ENCODE results near the gene DUS1L.

GRCh38 chr17:82077617-82078358 is 12.2 kb upstream of the DUS1L start:
- TF ChIP-seq, protein P1, sequence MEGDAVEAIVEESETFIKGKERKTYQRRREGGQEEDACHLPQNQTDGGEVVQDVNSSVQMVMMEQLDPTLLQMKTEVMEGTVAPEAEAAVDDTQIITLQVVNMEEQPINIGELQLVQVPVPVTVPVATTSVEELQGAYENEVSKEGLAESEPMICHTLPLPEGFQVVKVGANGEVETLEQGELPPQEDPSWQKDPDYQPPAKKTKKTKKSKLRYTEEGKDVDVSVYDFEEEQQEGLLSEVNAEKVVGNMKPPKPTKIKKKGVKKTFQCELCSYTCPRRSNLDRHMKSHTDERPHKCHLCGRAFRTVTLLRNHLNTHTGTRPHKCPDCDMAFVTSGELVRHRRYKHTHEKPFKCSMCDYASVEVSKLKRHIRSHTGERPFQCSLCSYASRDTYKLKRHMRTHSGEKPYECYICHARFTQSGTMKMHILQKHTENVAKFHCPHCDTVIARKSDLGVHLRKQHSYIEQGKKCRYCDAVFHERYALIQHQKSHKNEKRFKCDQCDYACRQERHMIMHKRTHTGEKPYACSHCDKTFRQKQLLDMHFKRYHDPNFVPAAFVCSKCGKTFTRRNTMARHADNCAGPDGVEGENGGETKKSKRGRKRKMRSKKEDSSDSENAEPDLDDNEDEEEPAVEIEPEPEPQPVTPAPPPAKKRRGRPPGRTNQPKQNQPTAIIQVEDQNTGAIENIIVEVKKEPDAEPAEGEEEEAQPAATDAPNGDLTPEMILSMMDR (conservative IDR thresholded peaks at IDR 0.05 in 1 of 2, IDR thresholded peaks at IDR 0.05 in 1 of 2; ENCODE audit: extremely low read depth in 1 of 2, insufficient read depth in 1 of 2, low read depth in 1 of 2, low read length in 2 of 2), result no peak
- no peak for TF ChIP-seq EZH2 (IDR thresholded peaks at IDR 0.05; ENCODE audit: borderline replicate concordance, low read length)

All from mammary epithelial cell (primary cell).